ENCODE measurements around the gene BRIP1. TPM values are rescaled to one million over a fixed set of nuclear protein-coding genes. Genes with fewer than 3 reads are reported as not detected.

Gene BRIP1
- total RNA-seq, 1 experiment from 2014 or later, result 20.2 TPM

DNA sequence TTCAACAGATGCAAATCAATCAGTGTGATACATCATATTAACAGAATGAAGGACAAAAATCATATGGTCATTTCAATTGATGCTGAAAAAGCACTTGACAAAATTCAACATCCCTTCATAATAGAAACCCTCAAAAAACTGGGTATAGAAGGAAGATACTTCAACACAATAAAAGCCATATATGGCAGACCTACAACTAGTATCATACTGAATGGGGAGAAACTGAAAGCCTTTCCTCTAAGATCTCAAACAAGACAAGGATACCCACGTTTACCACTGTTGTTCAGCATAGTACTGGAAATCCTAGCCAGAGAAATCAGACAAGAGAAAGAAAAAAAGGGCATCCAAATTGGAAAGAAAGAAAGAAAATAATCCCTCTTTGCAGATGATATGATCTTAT, 225.2 kb downstream of the BRIP1 start:
- no peak for DNase-seq
- Histone ChIP-seq H3K9ac (ENCODE audit: extremely low read depth, insufficient read length, low read length) (no peak overlapping the region), H3K79me2 (ENCODE audit: insufficient read depth, low read length) (no peaks in the 10 kb centered on the region), H3K4ac (ENCODE audit: low read depth, low read length) (no peak overlapping the region), H2BK5ac (ENCODE audit: insufficient read length, low read length) (no peak overlapping the region), H4K8ac (replicated peaks; ENCODE audit: insufficient read length, low read depth, low read length) (no peak overlapping the region), H2BK12ac (ENCODE audit: insufficient read length, low read depth, low read length) (no peak overlapping the region), H2BK15ac (ENCODE audit: low read depth, low read length) (no peak overlapping the region), H4K91ac (ENCODE audit: insufficient read length, low read depth, low read length) (no peak overlapping the region), H3K4me1 (ENCODE audit: insufficient read depth, low read length) (no peaks in the 10 kb centered on the region), H3K56ac (ENCODE audit: insufficient read length, low read depth, low read length) (no peak overlapping the region), H4K5ac (ENCODE audit: insufficient read length, low read depth, low read length) (no peak overlapping the region), H3K23ac (ENCODE audit: insufficient read length, low read depth, low read length) (no peak overlapping the region), H3K4me2 (ENCODE audit: insufficient read depth, insufficient read length, low read length) (no peak overlapping the region), H2AFZ (ENCODE audit: low read length) (no peak overlapping the region), H2BK20ac (ENCODE audit: low read depth, low read length, poor library complexity, severe bottlenecking) (no peak overlapping the region), H3K23me2 (ENCODE audit: insufficient read length, low read depth, low read length, poor library complexity, severe bottlenecking) (no peaks in the 10 kb centered on the region), H3K14ac (ENCODE audit: insufficient read depth, low read length) (no peak overlapping the region), H3K18ac (ENCODE audit: insufficient read length, low read depth, low read length) (no peak overlapping the region), H3K79me1 (ENCODE audit: insufficient read depth, low read depth, low read length, poor library complexity, severe bottlenecking) (no peaks in the 10 kb centered on the region), H3K27me3 (ENCODE audit: insufficient read depth, low read length) (no peaks in the 10 kb centered on the region), H3K9me3 (ENCODE audit: control insufficient read depth, low read depth, low read length) (no peaks in the 10 kb centered on the region), H4K20me1 (ENCODE audit: control insufficient read depth, insufficient read depth, insufficient read length) (no peaks in the 10 kb centered on the region), H3K27ac (ENCODE audit: insufficient read length, low read depth, low read length) (no peak overlapping the region), H3T11ph (ENCODE audit: low read length) (no peak overlapping the region), H2AK5ac (ENCODE audit: insufficient read length, low read length) (no peak overlapping the region), H2BK120ac (ENCODE audit: low read depth, low read length, poor library complexity, severe bottlenecking) (no peak overlapping the region)
- H3K27ac Mint-ChIP-seq, result no peak overlapping the region; a peak in 1 of 7 replicates
- no peaks in the 10 kb centered on the region for H3K4me1 Mint-ChIP-seq
- no peak overlapping the region for H3K4me3 Mint-ChIP-seq
- peaks cover 4 to 6% of the 10 kb centered on the region in 2 experiments for H3K9me3 Mint-ChIP-seq
- no peaks in the 10 kb centered on the region for H3K36me3 Mint-ChIP-seq (ENCODE audit: insufficient read depth in 1 of 3, low read depth in 3 of 3)
- WGBS (ENCODE audit: extremely low coverage, insufficient read length, low lambda C conversion rate), result no CpG with 5 or more reads among the region's 1 CpG
- H3K27me3 Mint-ChIP-seq (ENCODE audit: low read depth), result no peaks in the 10 kb centered on the region; the same call in 1 of the 2 replicates
- TF ChIP-seq, protein P1, sequence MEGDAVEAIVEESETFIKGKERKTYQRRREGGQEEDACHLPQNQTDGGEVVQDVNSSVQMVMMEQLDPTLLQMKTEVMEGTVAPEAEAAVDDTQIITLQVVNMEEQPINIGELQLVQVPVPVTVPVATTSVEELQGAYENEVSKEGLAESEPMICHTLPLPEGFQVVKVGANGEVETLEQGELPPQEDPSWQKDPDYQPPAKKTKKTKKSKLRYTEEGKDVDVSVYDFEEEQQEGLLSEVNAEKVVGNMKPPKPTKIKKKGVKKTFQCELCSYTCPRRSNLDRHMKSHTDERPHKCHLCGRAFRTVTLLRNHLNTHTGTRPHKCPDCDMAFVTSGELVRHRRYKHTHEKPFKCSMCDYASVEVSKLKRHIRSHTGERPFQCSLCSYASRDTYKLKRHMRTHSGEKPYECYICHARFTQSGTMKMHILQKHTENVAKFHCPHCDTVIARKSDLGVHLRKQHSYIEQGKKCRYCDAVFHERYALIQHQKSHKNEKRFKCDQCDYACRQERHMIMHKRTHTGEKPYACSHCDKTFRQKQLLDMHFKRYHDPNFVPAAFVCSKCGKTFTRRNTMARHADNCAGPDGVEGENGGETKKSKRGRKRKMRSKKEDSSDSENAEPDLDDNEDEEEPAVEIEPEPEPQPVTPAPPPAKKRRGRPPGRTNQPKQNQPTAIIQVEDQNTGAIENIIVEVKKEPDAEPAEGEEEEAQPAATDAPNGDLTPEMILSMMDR (conservative IDR thresholded peaks at IDR 0.05), result no peak
